Neuronal stem cell (in vitro differentiated cells): ENCODE measurements around the gene STXBP6.

Experiments
- DNase-seq: peaks from one replicate; pipeline ENCODE4 v3.0.0-alpha.2; 2013; ENCODE audit warnings: low spot score
- H2AFZ ChIP-seq: one replicate; pipeline ENCODE4 v1.6.1; 2013; ENCODE audit warnings: mild to moderate bottlenecking, low read length, inconsistent platforms
- H2AK5ac ChIP-seq: 2 replicates; pipeline ENCODE4 v1.6.1; 2013; ENCODE audit warnings: low read depth, mild to moderate bottlenecking, inconsistent platforms, low read length, moderate library complexity, mixed read lengths
- H2BK120ac ChIP-seq: 2 replicates; pipeline ENCODE4 v1.6.1; 2013; ENCODE audit warnings: low read depth, mild to moderate bottlenecking, inconsistent platforms, low read length, moderate library complexity, mixed read lengths
- H2BK12ac ChIP-seq: one replicate; pipeline ENCODE4 v1.6.1; 2013; ENCODE audit warnings: low read length, inconsistent platforms
- H2BK15ac ChIP-seq: 2 replicates; pipeline ENCODE4 v1.6.1; 2013; ENCODE audit warnings: mild to moderate bottlenecking, low read length, inconsistent platforms, mixed read lengths
- H2BK5ac ChIP-seq: one replicate; pipeline ENCODE4 v1.6.1; 2013; ENCODE audit warnings: inconsistent platforms, mild to moderate bottlenecking, low read length, moderate library complexity
- H3K14ac ChIP-seq: one replicate; pipeline ENCODE4 v1.6.1; 2013; ENCODE audit warnings: low read length, inconsistent platforms
- H3K18ac ChIP-seq: 2 replicates; pipeline ENCODE4 v1.6.1; 2013; ENCODE audit warnings: low read length, inconsistent platforms
- H3K23ac ChIP-seq: 2 replicates; pipeline ENCODE4 v1.6.1; 2013; ENCODE audit warnings: low read depth, mild to moderate bottlenecking, mixed read lengths, low read length, inconsistent platforms; ENCODE audit not compliant: poor library complexity
- H3K27ac ChIP-seq: replicated peaks from 3 replicates; pipeline ENCODE4 v1.5.1; 2013; ENCODE audit warnings: low read length, inconsistent platforms
- H3K27me3 ChIP-seq, 3 experiments: 2 replicates each; pipeline ENCODE4 v1.6.1; 2013; ENCODE audit warnings: low read length in 3 of 3, mild to moderate bottlenecking in 2 of 3, inconsistent platforms in 1 of 3, low read depth in 1 of 3, mixed read lengths in 1 of 3, moderate library complexity in 1 of 3; ENCODE audit not compliant: control insufficient read depth in 3 of 3, insufficient read depth in 3 of 3
- H3K36me3 ChIP-seq, 2 donors: replicated peaks in 1 of 2; 2 replicates each; pipeline ENCODE4 v1.6.1; 2013; ENCODE audit warnings: low read length in 2 of 2; ENCODE audit not compliant: control insufficient read depth in 2 of 2, insufficient read depth in 2 of 2
- H3K4ac ChIP-seq: 2 replicates; pipeline ENCODE4 v1.6.1; 2013; ENCODE audit warnings: inconsistent platforms, mild to moderate bottlenecking, low read length, moderate library complexity
- H3K4me1 ChIP-seq, 2 donors: 1 replicate in 1 of 2; 2 replicates in 1 of 2; pipeline ENCODE4 v1.6.1; 2013; ENCODE audit warnings: low read length in 2 of 2, low read depth in 1 of 2; ENCODE audit not compliant: control insufficient read depth in 2 of 2, insufficient read depth in 1 of 2
- H3K4me2 ChIP-seq: one replicate; pipeline ENCODE4 v1.6.1; 2013; ENCODE audit warnings: mild to moderate bottlenecking, low read length, inconsistent platforms; ENCODE audit not compliant: insufficient read depth, poor library complexity, severe bottlenecking
- H3K4me3 ChIP-seq, 2 donors: 2 replicates each; pipeline ENCODE4 v1.5.1; 2013; ENCODE audit warnings: low read length in 2 of 2, mild to moderate bottlenecking in 2 of 2, inconsistent platforms in 1 of 2, moderate library complexity in 1 of 2
- H3K79me1 ChIP-seq: one replicate; pipeline ENCODE4 v1.6.1; 2013; ENCODE audit warnings: low read depth, mild to moderate bottlenecking, inconsistent platforms, low read length, moderate library complexity
- H3K9ac ChIP-seq: one replicate; pipeline ENCODE4 v1.6.1; 2013; ENCODE audit warnings: mild to moderate bottlenecking, low read depth, low read length, inconsistent platforms; ENCODE audit not compliant: poor library complexity
- H3K9me3 ChIP-seq, 2 donors: replicated peaks in 1 of 2; 2 replicates each; pipeline versions ENCODE3 to v1.6.1; 2013; ENCODE audit warnings: low read length in 2 of 2, mild to moderate bottlenecking in 2 of 2, inconsistent platforms in 1 of 2, low read depth in 1 of 2, mixed read lengths in 1 of 2, moderate library complexity in 1 of 2; ENCODE audit not compliant: control insufficient read depth in 2 of 2, insufficient read depth in 1 of 2
- H4K8ac ChIP-seq: one replicate; pipeline ENCODE4 v1.6.1; 2013; ENCODE audit warnings: low read depth, mild to moderate bottlenecking, inconsistent platforms, low read length, moderate library complexity
- H4K91ac ChIP-seq: one replicate; pipeline ENCODE4 v1.6.1; 2013; ENCODE audit warnings: low read length, low read depth, mild to moderate bottlenecking, inconsistent platforms; ENCODE audit not compliant: poor library complexity
- WGBS, 2 donors: extraction: QIAGEN DNeasy Blood & Tissue Kit; methylation state at CpG; one replicate each; pipeline ENCODE4 v1.1.7; 2013; ENCODE audit warnings: missing lambda C conversion rate in 2 of 2, mixed read lengths in 1 of 2; ENCODE audit not compliant: insufficient read length in 2 of 2, insufficient replicate concordance in 1 of 2; ENCODE audit errors: extremely low coverage in 2 of 2; 5-methylcytosine and 5-hydroxymethylcytosine counted together

Gene STXBP6

DNA sequence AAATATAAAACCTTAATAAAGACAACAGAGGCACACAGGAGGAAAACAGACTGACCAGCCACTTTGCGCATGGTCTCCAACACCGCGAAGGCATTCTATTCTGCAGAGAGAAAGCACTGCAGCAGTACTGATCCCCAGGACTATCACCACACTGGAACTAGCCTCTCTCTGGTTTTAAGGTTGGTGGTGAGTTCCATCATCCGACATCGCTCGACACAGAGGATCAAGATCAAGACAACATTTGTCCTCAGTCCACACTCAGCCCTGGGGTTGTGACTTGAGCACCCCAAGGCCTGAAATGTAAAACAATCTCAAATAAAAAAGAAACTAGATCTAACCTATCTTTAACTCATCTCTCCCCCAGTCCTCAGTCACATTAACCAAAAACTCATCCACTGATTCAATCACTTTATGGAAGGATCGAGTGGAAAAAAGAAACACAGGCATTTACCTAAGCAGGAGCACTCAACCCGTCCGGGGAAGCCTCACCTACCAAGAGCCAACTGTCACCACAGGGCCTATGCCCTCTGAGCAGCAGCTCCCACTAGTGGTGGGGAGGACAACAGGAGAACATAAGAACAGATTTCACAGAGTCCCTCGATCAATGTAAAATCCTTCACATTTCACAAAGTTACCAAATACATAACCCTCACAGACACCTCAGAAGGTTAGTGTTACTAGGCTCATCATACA lies 17.7 kb downstream of the STXBP6 start:
- WGBS, 2 donors, result no CpG with 5 or more reads among the region's 10 CpGs
- no peak overlapping the region for H4K91ac ChIP-seq
- no peak for DNase-seq
- peaks cover 0 to 3% (median 0%) of the 10 kb centered on the region in 3 experiments for H3K27me3 ChIP-seq
- no peaks in the 10 kb centered on the region for H3K4me1 ChIP-seq
- H3K9ac ChIP-seq, result no peak overlapping the region
- H2BK120ac ChIP-seq, result no peak overlapping the region
- no peak overlapping the region for H2BK5ac ChIP-seq
- H3K9me3 ChIP-seq, result no peaks in the 10 kb centered on the region
- no peak overlapping the region for H3K23ac ChIP-seq
- H3K4me2 ChIP-seq, result no peak overlapping the region
- no peak overlapping the region for H3K27ac ChIP-seq
- H3K79me1 ChIP-seq, result no peaks in the 10 kb centered on the region
- no peak overlapping the region for H3K4me3 ChIP-seq
- H4K8ac ChIP-seq, result no peak overlapping the region
- H3K4ac ChIP-seq, result no peak overlapping the region
- H2BK15ac ChIP-seq, result no peak overlapping the region
- H2AK5ac ChIP-seq, result no peak overlapping the region
- no peak overlapping the region for H2BK12ac ChIP-seq
- no peak overlapping the region for H2AFZ ChIP-seq
- H3K36me3 ChIP-seq, result no peaks in the 10 kb centered on the region
- no peak overlapping the region for H3K14ac ChIP-seq
- no peak overlapping the region for H3K18ac ChIP-seq

DNA sequence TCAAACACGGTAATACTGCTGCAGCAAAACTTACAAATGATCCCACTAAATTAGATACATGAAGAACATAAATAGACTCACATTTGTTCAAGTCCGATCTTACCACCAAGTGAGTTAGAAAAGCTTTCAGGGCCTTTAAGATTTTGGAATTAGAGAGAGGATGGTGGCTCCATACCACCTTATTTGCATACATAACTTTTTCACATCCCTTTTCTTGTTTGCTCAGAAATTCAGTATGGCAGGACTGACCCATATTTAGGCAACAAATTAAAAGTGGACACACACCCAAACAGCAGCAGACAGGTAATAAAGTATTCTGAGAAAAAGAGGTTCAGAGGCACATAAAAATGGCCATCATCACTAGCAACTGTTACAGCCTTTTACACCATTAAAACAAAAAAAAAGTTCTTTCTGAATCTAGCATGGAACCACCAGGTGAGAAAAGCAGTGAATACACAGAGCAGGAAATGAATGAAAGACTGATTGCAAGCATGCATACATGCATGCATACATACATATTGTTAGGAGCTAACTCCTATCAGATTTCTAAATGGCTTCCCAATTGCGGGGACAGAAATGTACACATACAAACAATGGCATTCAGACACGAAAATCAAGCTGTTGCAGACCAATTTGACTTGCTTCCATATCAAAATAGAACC lies 23.3 kb downstream of the STXBP6 start:
- Histone ChIP-seq H3K4ac (no peak overlapping the region), H3K27me3 (peaks cover 0 to 3% (median 0%) of the 10 kb centered on the region in 3 experiments), H2BK12ac (no peak overlapping the region), H3K27ac (no peak overlapping the region), H3K14ac (no peak overlapping the region), H3K9ac (no peak overlapping the region), H3K36me3 (no peaks in the 10 kb centered on the region), H3K18ac (no peak overlapping the region), H3K4me1 (no peaks in the 10 kb centered on the region), H2AFZ (no peak overlapping the region), H2BK5ac (no peak overlapping the region), H3K79me1 (no peaks in the 10 kb centered on the region), H3K4me2 (no peak overlapping the region), H4K8ac (no peak overlapping the region), H3K9me3 (no peaks in the 10 kb centered on the region), H2AK5ac (no peak overlapping the region), H2BK15ac (no peak overlapping the region), H4K91ac (no peak overlapping the region), H2BK120ac (no peak overlapping the region), H3K23ac (no peak overlapping the region), H3K4me3 (no peak overlapping the region)
- WGBS, 2 donors, result no CpG with 5 or more reads among the region's 4 CpGs
- DNase-seq, result no peak

DNA sequence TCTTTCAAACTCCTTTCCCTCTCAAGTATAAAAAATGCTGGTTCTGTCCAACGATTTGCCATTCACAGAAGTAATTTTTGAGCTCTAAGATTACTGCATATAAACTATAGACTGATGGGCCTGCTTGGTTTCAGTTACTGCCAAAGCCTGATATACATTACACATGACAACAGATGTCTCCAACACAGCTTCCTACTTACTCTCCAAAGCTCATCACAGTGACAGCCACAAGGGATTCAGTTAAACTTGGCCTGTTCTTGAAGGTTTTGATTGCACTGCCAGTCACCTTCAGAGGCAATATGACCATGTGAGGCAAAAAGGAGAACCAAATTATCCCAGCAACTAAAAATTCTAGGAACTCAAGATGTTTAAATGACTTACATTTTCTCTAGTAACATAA lies 30.1 kb downstream of the STXBP6 start:
- Histone ChIP-seq H2AK5ac (no peak overlapping the region), H2BK5ac (no peak overlapping the region), H3K9me3 (no peaks in the 10 kb centered on the region), H3K4me2 (no peak overlapping the region), H3K79me1 (no peaks in the 10 kb centered on the region), H3K4me3 (no peak overlapping the region), H3K36me3 (no peaks in the 10 kb centered on the region), H3K4ac (no peak overlapping the region), H3K4me1 (no peaks in the 10 kb centered on the region), H3K18ac (no peak overlapping the region), H2BK12ac (no peak overlapping the region), H4K91ac (no peak overlapping the region), H3K14ac (no peak overlapping the region), H3K23ac (no peak overlapping the region), H3K9ac (no peak overlapping the region), H2AFZ (no peak overlapping the region), H2BK120ac (no peak overlapping the region), H3K27me3 (no peaks in the 10 kb centered on the region), H2BK15ac (no peak overlapping the region), H3K27ac (no peak overlapping the region), H4K8ac (no peak overlapping the region)
- DNase-seq, result no peak
- WGBS, 2 donors, result no CpG with 5 or more reads among the region's 1 CpG

DNA sequence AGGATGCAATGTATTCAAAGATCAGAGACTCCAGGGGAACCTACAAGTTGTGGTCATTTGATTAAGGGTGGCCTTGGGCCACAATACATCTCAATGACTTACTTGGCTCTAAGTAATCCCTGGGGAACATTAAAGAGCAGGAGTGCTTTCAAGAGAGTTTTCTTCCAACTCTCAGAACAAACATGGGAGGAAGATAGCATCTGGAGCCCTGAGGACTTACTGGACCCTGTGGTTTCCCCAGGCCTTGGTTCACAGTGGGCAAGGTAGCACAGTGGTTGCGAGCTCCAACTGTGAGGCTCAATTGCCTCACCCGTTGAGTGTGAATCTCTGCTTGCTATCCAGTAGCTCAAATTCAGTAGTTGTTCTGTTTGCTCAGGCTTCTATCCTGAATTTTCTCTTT lies 32.4 kb downstream of the STXBP6 start:
- Histone ChIP-seq H3K4me3 (no peak overlapping the region), H3K79me1 (no peaks in the 10 kb centered on the region), H3K23ac (no peak overlapping the region), H3K4me2 (no peak overlapping the region), H3K27me3 (no peaks in the 10 kb centered on the region), H3K27ac (no peak overlapping the region), H2AFZ (no peak overlapping the region), H3K9me3 (no peaks in the 10 kb centered on the region), H2BK12ac (no peak overlapping the region), H4K91ac (no peak overlapping the region), H3K18ac (no peak overlapping the region), H2BK5ac (no peak overlapping the region), H3K4ac (no peak overlapping the region), H3K14ac (no peak overlapping the region), H2AK5ac (no peak overlapping the region), H2BK120ac (no peak overlapping the region), H2BK15ac (no peak overlapping the region), H3K4me1 (no peaks in the 10 kb centered on the region), H3K9ac (no peak overlapping the region), H4K8ac (no peak overlapping the region), H3K36me3 (no peaks in the 10 kb centered on the region)
- no CpG with 5 or more reads among the region's 2 CpGs for WGBS, 2 donors
- DNase-seq, result no peak
